Measurements from ENCODE around the gene STYX.
A peak's percentile ranks its signal among the peaks of the same experiment; 100 is the strongest.
"Not testable (repeated sequence)": the region's sequence is repeated elsewhere in the genome, so short reads cannot be mapped to it uniquely, and the experiment has no call there.

Gene STYX

DNA sequence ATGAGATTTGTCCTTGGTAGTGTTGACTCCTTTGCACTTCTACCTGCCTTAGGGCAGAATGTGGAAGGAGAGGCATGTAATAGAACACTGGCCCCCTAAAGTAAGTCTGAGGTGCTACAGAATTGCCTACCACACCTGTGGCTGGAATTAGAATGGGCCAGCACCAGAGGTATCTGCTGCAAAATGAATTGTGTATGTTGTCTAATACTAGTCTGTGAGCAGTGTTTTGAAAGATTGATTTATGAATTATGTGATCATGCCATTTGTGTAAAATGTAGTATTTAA, 5.7 kb upstream of the STYX start:
- TF ChIP-seq, protein P1, sequence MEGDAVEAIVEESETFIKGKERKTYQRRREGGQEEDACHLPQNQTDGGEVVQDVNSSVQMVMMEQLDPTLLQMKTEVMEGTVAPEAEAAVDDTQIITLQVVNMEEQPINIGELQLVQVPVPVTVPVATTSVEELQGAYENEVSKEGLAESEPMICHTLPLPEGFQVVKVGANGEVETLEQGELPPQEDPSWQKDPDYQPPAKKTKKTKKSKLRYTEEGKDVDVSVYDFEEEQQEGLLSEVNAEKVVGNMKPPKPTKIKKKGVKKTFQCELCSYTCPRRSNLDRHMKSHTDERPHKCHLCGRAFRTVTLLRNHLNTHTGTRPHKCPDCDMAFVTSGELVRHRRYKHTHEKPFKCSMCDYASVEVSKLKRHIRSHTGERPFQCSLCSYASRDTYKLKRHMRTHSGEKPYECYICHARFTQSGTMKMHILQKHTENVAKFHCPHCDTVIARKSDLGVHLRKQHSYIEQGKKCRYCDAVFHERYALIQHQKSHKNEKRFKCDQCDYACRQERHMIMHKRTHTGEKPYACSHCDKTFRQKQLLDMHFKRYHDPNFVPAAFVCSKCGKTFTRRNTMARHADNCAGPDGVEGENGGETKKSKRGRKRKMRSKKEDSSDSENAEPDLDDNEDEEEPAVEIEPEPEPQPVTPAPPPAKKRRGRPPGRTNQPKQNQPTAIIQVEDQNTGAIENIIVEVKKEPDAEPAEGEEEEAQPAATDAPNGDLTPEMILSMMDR (IDR thresholded peaks at IDR 0.05; ENCODE audit: low read depth, low read length, missing control alignments): no peak
- no peak overlapping the region; the same call in 1 of the 2 replicates for H3K4me3 ChIP-seq (ENCODE audit: low read depth, low read length)
- DNase-seq (ENCODE audit: low read depth): no peak

GRCh38 chr14:52727509-52727908, 2.5 kb upstream of the STYX start:
- not testable (repeated sequence) for H3K4me3 ChIP-seq (ENCODE audit: low read depth, low read length); DNase-seq (ENCODE audit: low read depth)

DNA sequence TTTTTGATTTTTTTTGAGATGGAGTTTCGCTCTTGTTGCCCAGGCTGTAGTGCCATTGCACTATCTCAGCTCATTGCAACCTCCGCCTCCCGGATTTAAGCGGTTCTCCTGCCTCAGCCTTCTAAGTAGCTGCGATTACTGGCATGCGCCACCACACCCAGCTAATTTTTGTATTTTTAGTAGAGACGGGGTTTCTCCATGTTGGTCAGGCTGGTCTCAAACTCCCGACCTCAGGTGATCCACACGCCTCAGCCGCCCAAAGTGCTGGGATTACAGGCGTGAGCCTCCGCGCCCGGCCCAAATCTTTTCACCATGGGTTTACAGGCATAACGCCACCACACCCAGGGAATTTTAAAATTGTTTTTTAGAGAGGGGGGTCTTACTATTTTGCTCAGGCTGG, 931 bp upstream of the STYX start:
- not testable (repeated sequence) for H3K4me3 ChIP-seq (ENCODE audit: low read depth, low read length); DNase-seq (ENCODE audit: low read depth)

DNA sequence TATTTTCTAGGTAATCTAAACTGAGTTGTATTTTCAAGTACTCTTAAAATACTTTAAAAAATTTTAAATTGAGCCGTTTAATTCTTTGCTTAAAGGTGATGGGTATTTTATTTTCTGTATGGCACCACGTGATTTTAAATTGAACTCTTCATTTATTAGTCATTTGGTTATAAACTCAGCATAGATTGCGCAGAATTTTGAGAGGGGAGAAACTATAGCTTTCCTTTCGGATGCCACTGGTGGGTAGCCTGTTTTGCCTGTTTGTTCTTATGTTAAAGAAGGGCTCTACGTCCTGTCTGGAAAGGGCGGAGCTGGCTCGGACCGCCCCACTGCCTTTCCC, 411 bp upstream of the STYX start:
- no peak for DNase-seq (ENCODE audit: low read depth)
- H3K4me3 ChIP-seq (ENCODE audit: low read depth, low read length): peak overlapping the region; percentile 22; the same call in 1 of the 2 replicates
- TF ChIP-seq, protein P1 (IDR thresholded peaks at IDR 0.05; ENCODE audit: low read depth, low read length, missing control alignments): no peak

DNA sequence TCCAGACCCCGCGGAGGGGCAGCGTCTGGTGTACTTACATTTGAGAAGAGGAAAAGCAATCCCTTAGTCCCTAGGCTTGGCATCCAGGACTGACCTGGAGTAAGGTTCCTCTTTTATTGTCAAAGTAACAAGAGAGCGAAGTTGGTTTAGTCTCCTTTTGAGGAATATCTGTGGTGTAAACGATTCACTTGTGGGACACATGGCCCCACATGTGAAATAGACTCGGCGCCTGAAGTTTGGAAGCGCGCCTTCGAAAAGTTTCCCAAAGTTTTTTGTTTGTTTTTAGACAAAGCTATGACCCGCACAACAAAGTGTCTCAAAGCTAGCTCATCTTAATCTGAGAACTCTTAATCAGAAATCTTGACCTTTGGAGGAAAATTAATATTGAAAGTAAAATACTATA, 744 bp downstream of the STYX start:
- TF ChIP-seq, protein P1 (IDR thresholded peaks at IDR 0.05; ENCODE audit: low read depth, low read length, missing control alignments): no peak
- peak overlapping the region; percentile 100 for H3K4me3 ChIP-seq (ENCODE audit: low read depth, low read length)
- no peak for DNase-seq (ENCODE audit: low read depth)

DNA sequence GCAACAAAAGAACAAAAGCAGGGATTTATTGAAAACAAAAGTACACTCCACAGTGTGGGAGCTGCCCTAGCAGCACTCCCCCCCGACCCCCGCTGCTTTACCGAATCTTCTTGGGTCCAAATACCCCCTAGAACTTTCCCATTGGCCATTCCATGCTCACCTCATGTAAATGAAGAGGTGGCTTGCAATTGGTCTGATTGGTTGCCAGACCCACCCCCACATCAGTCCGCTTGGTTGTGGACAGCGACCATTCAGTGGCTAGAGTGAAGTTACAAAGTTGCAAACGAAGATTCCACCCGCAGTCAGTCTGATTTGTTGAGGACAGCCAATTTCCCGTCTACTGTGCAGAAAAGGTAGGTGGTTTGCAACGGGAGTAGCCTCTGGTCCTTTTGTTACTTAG, 3.9 kb downstream of the STYX start:
- TF ChIP-seq, protein P1 (IDR thresholded peaks at IDR 0.05; ENCODE audit: low read depth, low read length, missing control alignments): no peak
- DNase-seq (ENCODE audit: low read depth): no peak
- H3K4me3 ChIP-seq (ENCODE audit: low read depth, low read length): no peak overlapping the region

DNA sequence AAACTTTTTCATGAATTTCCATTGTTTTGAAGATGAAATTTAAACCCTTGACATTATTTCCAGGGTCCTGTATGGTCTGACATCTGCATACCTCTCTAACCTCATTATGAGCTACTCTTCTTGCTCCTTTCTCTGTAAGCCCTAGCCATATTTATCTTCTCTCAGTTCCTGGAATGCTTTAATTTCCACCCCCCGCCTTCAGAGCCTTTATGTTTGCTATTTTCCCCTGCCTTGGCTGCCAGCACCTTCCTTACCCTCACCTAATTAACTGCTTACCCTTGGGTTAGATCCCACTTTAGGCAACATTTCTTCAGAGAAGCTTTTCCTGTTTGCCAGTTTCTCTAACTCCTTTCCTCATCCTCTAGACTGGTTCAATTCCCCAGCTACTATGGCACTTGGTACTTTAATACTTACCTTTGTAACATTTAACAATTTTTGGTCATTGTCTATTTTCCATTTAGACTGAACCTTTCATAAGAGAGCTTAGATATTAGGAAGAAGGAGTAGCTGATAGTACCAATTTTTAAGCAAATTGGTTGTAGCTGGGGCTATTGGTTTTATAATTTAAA, 6.0 kb downstream of the STYX start:
- TF ChIP-seq, protein P1 (IDR thresholded peaks at IDR 0.05; ENCODE audit: low read depth, low read length, missing control alignments): no peak
- H3K4me3 ChIP-seq (ENCODE audit: low read depth, low read length): no peak overlapping the region
- DNase-seq (ENCODE audit: low read depth): no peak

GRCh38 chr14:52738409-52738808, 8.4 kb downstream of the STYX start:
- TF ChIP-seq, protein P1 (IDR thresholded peaks at IDR 0.05; ENCODE audit: low read depth, low read length, missing control alignments): no peak
- no peak for DNase-seq (ENCODE audit: low read depth)
- H3K4me3 ChIP-seq (ENCODE audit: low read depth, low read length): no peak overlapping the region

Measured in GM12864 (cell line).